Stimulated activated CD8-positive, alpha-beta memory T cell treated with anti-CD3 and anti-CD28 coated beads, Interleukin-4, amount 100 ng/mL, for 1 hour (primary cell): Measurements from ENCODE around the gene NCAN.
A peak's percentile ranks its signal among the peaks of the same experiment; 100 is the strongest.
"Not testable (repeated sequence)": the region's sequence is repeated elsewhere in the genome, so short reads cannot be mapped to it uniquely, and the experiment has no call there.

Experiments used
- DNase-seq, 2 donors: peaks; one replicate each; pipeline ENCODE4 v3.0.0-alpha.2; 2020; ENCODE audit warnings: low read depth in 2 of 2, low spot score in 1 of 2

NCAN gene

GRCh38 chr19:19192910-19193423 lies 18.8 kb upstream of the NCAN start:
- DNase-seq = no peak

GRCh38 chr19:19193926-19194325 lies 17.8 kb upstream of the NCAN start:
- DNase-seq = no peak

- no peak for DNase-seq
These were observed 9.8 kb upstream of the NCAN start for GRCh38 chr19:19201697-19202630.

GRCh38 chr19:19202707-19203011 lies 9.1 kb upstream of the NCAN start:
- DNase-seq = no peak

GRCh38 chr19:19203012-19203856 lies 8.5 kb upstream of the NCAN start, which contains the start of gene NR2C2AP:
TSS of gene NR2C2AP (minus strand) at chr19:19203414. CDS start at chr19:19203060, 354 bp downstream.
- peak; percentile 82 to 85 for DNase-seq

GRCh38 chr19:19204181-19204580 lies 7.6 kb upstream of the NCAN start:
- no peak for DNase-seq

- DNase-seq = no peak
These were observed 6.0 kb upstream of the NCAN start for GRCh38 chr19:19205416-19206410.

- DNase-seq = no peak
These were observed 4.8 kb upstream of the NCAN start for GRCh38 chr19:19206938-19207337.

- no peak for DNase-seq
These were observed 3.9 kb upstream of the NCAN start for GRCh38 chr19:19207637-19208572.

- DNase-seq = no peak
These were observed 2.4 kb upstream of the NCAN start for GRCh38 chr19:19209372-19209771.

- no peak for DNase-seq
These were observed 1.2 kb downstream of the NCAN start for GRCh38 chr19:19212916-19213315.

GRCh38 chr19:19213426-19214158 lies 1.8 kb downstream of the NCAN start:
- DNase-seq = no peak

GRCh38 chr19:19214159-19214490 lies 2.4 kb downstream of the NCAN start:
- no peak for DNase-seq

GRCh38 chr19:19214892-19215291 lies 3.1 kb downstream of the NCAN start:
- no peak for DNase-seq

GRCh38 chr19:19215792-19216191 lies 4.0 kb downstream of the NCAN start:
- no peak for DNase-seq

GRCh38 chr19:19217099-19217498 lies 5.3 kb downstream of the NCAN start:
- DNase-seq = no peak

GRCh38 chr19:19218911-19219310 lies 7.2 kb downstream of the NCAN start:
- no peak for DNase-seq

GRCh38 chr19:19221000-19221399 lies 9.2 kb downstream of the NCAN start:
- not testable (repeated sequence) for DNase-seq

GRCh38 chr19:19223060-19223459 lies 11.3 kb downstream of the NCAN start:
- no peak for DNase-seq
